BE2C (cell line): Measurements from ENCODE around the gene AMDHD2.

Experiments
- DNase-seq: peaks from one replicate; pipeline ENCODE4 v3.0.0-alpha.2; 2020
- H3K27me3 ChIP-seq: fragments of 250-450 bp; sonication (Bioruptor Pico); 2 replicates; pipeline ENCODE4 v1.5.1; 2020; ENCODE audit warnings: mild to moderate bottlenecking
- H3K36me3 ChIP-seq: fragments of 250-450 bp; sonication (Bioruptor Pico); 2 replicates; pipeline ENCODE4 v1.5.1; 2020; ENCODE audit warnings: mild to moderate bottlenecking
- H3K4me1 ChIP-seq: fragments of 250-450 bp; sonication (Bioruptor Pico); 2 replicates; pipeline ENCODE4 v1.5.1; 2020
- H3K4me3 ChIP-seq: 2 replicates; pipeline ENCODE4 v1.5.1; 2011; ENCODE audit warnings: low read depth, low read length
- H3K9me3 ChIP-seq: fragments of 250-450 bp; sonication (Bioruptor Pico); 2 replicates; pipeline ENCODE4 v1.5.1; 2020
- TF ChIP-seq, protein P1 (sequence below): IDR thresholded peaks from 2 replicates; pipeline ENCODE4 v1.5.1; 2012; ENCODE audit warnings: mild to moderate bottlenecking, low read depth, low read length

Gene AMDHD2

DNA sequence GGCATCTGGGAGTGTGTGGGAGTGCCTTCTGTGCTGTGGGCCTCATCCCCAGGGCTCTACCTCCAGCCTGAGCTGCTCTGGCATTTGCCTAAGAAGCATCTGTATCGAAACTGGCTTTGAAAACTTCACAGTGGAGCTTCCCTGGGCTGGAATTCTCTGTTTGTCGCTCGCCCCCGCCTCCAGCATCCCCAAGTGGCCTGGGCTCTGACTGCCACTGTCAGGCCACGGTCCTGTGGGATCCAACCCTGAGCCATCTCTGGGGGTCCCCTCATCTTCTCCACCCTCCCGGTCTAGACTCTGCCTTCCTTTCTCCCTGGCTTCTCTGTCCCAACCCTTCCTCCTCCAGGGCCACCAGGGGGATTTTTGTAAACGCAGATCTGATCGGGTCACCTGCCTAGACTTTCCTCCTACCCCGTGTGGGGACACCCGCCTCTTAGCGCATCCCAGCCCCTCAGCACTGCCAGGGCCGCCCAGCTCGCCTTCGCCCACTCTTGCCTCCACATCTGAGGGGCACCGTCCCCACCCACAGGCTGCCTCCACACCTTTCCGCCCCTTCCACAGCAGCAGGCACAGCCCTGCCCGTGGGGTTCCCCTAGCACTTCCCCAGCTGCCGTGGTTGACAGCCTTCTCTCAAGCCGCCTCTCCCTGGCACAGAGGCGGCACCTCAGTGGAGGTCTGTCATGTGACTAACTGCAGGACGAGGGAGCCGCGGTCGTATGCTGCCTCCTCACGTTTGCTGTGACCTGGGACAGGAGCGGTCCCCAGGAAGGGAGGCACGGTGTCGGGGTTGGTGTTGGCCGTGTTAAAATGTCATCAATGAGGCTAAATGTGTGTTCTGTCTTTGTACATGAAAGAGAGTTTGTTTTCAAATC is 33.3 kb upstream of the AMDHD2 start:
- Histone ChIP-seq H3K36me3 (peaks cover 9% of the 10 kb centered on the region), H3K4me1 (peaks cover 29% of the 10 kb centered on the region), H3K4me3 (no peak overlapping the region), H3K27me3 (no peaks in the 10 kb centered on the region), H3K9me3 (no peaks in the 10 kb centered on the region)
- peak; percentile 69 for DNase-seq
- TF ChIP-seq, protein P1, sequence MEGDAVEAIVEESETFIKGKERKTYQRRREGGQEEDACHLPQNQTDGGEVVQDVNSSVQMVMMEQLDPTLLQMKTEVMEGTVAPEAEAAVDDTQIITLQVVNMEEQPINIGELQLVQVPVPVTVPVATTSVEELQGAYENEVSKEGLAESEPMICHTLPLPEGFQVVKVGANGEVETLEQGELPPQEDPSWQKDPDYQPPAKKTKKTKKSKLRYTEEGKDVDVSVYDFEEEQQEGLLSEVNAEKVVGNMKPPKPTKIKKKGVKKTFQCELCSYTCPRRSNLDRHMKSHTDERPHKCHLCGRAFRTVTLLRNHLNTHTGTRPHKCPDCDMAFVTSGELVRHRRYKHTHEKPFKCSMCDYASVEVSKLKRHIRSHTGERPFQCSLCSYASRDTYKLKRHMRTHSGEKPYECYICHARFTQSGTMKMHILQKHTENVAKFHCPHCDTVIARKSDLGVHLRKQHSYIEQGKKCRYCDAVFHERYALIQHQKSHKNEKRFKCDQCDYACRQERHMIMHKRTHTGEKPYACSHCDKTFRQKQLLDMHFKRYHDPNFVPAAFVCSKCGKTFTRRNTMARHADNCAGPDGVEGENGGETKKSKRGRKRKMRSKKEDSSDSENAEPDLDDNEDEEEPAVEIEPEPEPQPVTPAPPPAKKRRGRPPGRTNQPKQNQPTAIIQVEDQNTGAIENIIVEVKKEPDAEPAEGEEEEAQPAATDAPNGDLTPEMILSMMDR, result peak; percentile 43

DNA sequence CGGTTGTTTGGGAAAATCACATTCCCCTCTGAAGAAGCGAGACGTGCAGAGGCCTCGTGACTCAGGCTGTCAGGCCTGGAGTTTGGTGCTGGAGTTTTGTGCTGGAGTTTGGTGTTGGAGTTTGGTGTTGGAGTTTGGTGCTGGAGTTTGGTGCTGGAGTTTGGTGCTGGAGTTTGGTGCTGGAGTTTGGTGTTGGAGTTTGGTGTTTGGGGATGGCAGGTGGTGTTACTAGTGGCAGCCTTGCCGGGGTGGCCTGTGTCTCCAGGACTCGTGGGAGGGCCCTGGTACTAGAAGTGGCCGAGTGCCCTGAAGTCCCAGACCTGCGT is 32.7 kb upstream of the AMDHD2 start:
- DNase-seq, result no peak
- no peak overlapping the region for H3K4me3 ChIP-seq
- TF ChIP-seq, protein P1, result no peak
- H3K36me3 ChIP-seq, result peaks cover 13% of the 10 kb centered on the region
- no peaks in the 10 kb centered on the region for H3K9me3 ChIP-seq
- peaks cover 24% of the 10 kb centered on the region for H3K4me1 ChIP-seq
- no peaks in the 10 kb centered on the region for H3K27me3 ChIP-seq

DNA sequence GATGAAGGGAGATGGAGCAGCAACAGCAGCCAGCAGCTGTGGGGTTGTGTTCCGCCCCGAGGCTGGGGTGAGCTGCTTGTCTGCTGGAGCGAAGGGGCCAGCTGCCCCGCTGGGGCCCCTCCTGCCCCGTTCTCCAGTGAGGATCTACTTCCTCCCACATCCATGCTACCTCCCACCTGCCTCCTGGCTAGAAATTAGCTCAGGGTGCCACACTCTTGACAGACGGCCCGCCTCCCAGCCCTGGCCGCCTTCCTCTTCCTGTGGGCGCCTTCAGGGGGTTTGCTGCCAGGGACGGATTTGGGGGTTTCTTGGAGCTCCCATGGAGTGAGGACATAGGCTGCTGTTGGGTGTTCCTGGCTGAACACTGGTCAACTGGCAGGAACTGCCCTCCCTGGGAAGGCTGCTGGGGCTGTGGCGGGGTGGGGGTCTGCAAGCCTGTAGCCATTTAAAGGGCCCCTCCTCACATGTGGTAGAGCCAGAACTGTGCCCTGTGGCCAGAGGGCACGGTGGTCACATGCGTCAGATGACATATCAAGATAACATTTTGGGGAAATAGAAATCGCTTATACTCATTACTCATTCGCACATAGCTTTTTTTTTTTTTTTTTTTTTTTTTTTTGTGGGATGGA is 32.2 kb upstream of the AMDHD2 start:
- Histone ChIP-seq H3K36me3 (peaks cover 13% of the 10 kb centered on the region), H3K4me3 (no peak overlapping the region), H3K4me1 (peaks cover 21% of the 10 kb centered on the region), H3K27me3 (no peaks in the 10 kb centered on the region), H3K9me3 (no peaks in the 10 kb centered on the region)
- TF ChIP-seq, protein P1, result no peak
- DNase-seq, result peak; percentile 57

DNA sequence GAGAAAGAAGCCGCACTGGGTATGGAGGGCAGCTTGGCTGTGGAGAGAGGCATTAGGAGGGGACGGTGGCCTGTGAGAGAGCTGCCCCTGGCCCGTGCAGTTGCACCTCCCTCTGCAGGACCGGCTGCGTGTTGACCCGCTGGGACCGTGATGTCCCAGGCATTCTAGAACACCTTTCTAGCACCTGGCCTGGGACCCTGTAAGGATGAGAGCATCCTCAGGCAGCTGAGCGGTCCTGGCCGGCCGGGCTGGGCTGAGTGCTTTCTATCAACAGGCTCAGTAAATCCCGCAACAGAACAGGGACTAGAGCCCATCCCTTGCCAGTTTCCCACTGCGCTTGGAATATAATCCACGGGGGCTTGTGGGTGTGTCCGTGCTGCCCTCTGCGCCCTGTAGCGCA is 30.6 kb upstream of the AMDHD2 start:
- TF ChIP-seq, protein P1, result no peak
- H3K27me3 ChIP-seq, result no peaks in the 10 kb centered on the region
- no peak for DNase-seq
- H3K36me3 ChIP-seq, result peaks cover 13% of the 10 kb centered on the region
- peaks cover 13% of the 10 kb centered on the region for H3K4me1 ChIP-seq
- no peaks in the 10 kb centered on the region for H3K9me3 ChIP-seq
- no peak overlapping the region for H3K4me3 ChIP-seq

DNA sequence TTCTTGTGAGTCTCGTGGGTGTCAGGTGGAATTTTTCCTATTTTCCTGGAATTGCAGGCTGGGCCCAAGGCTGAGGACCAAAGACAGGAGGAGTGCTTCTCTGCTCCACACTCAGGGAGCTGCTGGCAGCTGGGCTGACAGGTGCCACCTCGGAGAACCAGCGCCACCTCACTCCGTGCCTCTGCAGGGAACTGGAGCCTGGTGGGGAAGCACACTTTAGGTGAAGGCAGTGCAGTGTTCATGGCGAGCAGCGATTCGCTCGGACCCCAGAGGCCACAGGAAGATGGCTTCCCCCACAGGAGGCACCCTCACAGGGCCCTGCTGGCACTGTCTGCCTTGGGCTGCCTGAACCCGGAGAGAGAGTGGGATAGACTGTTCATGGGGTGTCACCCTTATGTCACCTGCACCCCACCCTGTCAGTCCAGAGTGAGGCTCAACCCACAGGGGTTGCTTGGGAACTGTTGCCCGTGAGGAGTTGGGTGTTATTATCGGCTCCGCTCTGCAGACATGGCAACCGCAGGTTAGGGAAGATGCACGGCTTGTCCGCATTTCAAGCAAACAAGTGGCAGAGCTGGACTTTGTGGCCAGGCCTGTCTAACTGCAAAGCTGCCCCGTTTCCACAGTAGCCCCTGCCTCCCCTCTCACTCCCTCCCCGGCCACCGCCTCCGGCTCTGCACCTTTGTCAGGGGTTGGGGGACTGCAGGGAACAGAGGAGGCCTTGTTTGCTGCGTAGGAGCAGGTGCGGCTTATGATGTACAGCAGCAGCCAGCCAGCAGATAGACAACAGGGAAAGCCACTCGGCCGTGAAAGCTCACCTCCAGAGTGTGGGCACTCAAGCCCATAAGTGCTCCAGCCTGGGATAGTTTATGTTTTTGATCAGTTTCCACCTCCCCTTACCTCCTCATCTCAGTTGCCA is 29.7 kb upstream of the AMDHD2 start:
- DNase-seq, result no peak
- Histone ChIP-seq H3K27me3 (no peaks in the 10 kb centered on the region), H3K4me3 (no peak overlapping the region), H3K36me3 (peaks cover 8% of the 10 kb centered on the region), H3K4me1 (peaks cover 13% of the 10 kb centered on the region), H3K9me3 (no peaks in the 10 kb centered on the region)
- TF ChIP-seq, protein P1, result no peak
